Measurements from ENCODE around the gene STIM2. TPM values are rescaled to one million over a fixed set of nuclear protein-coding genes. Genes with fewer than 3 reads are reported as not detected.

STIM2 gene
- total RNA-seq, 1 donor from 2014 or later: 36.7 TPM

DNA sequence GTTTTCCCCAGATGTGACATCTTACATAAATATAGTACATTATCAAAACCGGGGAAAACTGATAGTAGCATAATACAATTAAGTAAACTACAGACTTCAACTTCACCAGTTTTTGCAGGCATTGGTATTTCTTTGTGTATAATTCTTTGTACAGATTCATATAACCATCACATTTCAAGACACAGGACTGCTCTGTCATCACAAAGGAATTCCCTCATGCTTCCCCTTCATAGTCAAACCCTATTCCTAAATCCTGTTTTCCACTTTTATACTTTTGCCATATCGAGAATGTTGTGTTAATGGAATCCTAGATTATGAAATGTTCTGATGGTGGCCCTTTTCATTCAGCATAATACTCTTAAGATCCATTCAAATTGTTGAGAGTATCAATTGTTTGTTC, 36.0 kb downstream of the STIM2 start:
- no peaks in the 10 kb centered on the region for H3K27me3 ChIP-seq
- no peaks in the 10 kb centered on the region for H3K9me3 ChIP-seq
- H3K4me1 ChIP-seq: peaks cover 11% of the 10 kb centered on the region
- intact Hi-C loops (cut with DNase I): no loop called here
- no peak for DNase-seq
- no peak overlapping the region for H3K4me3 ChIP-seq
- no peak for ATAC-seq
- H3K36me3 ChIP-seq: no peaks in the 10 kb centered on the region
- no peak overlapping the region for H3K27ac ChIP-seq
- TF ChIP-seq, protein P1, sequence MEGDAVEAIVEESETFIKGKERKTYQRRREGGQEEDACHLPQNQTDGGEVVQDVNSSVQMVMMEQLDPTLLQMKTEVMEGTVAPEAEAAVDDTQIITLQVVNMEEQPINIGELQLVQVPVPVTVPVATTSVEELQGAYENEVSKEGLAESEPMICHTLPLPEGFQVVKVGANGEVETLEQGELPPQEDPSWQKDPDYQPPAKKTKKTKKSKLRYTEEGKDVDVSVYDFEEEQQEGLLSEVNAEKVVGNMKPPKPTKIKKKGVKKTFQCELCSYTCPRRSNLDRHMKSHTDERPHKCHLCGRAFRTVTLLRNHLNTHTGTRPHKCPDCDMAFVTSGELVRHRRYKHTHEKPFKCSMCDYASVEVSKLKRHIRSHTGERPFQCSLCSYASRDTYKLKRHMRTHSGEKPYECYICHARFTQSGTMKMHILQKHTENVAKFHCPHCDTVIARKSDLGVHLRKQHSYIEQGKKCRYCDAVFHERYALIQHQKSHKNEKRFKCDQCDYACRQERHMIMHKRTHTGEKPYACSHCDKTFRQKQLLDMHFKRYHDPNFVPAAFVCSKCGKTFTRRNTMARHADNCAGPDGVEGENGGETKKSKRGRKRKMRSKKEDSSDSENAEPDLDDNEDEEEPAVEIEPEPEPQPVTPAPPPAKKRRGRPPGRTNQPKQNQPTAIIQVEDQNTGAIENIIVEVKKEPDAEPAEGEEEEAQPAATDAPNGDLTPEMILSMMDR (IDR thresholded peaks at IDR 0.05): no peak

DNA sequence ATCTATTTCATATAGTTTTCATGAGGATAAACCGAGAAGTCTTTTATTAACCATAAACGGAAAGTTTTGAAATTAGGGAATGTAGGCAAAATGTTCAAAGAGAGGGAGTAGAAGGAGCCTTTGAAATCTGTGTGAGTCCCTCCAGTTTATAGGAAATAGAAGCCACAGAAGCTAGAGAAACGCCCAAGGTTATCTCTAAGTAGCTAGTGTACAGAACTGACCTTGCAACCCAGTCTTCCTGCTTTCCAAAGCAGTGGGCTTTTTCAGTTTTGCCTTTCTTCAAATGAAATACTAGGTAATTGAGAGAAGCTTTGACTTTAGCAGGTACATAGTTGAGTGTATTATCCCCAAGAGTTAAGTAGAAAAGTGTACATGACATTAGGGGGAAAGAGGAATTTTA, 39.4 kb downstream of the STIM2 start:
- intact Hi-C loops (cut with DNase I): no loop called here
- ATAC-seq (peak; percentile 46), DNase-seq (no peak)
- Histone ChIP-seq H3K27me3 (no peaks in the 10 kb centered on the region), H3K9me3 (no peaks in the 10 kb centered on the region), H3K4me1 (peaks cover 11% of the 10 kb centered on the region), H3K27ac (no peak overlapping the region), H3K36me3 (no peaks in the 10 kb centered on the region), H3K4me3 (no peak overlapping the region)
- TF ChIP-seq, protein P1 (IDR thresholded peaks at IDR 0.05): no peak

DNA sequence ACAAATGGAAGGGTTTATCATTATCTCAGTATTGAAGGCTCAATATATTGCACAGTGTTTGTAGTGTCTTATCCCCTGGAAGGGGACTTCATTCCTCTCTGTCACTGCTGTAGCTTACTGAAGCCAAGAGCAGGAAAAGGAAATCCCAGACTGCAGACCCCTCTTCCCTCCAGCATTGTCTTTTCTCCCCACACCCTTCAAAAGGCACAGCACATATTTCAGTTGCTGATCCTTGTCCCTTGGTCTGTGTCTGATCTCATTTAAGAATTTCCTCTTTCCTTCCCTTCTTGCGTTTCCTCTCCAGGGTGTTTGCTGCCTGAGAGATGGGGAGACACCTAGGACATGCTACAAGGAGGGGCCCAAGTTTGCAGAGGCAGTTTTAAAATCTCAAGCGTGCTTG, 40.1 kb downstream of the STIM2 start:
- Histone ChIP-seq H3K36me3 (no peaks in the 10 kb centered on the region), H3K9me3 (no peaks in the 10 kb centered on the region), H3K27ac (no peak overlapping the region), H3K4me1 (peaks cover 11% of the 10 kb centered on the region), H3K27me3 (no peaks in the 10 kb centered on the region), H3K4me3 (no peak overlapping the region)
- ATAC-seq (no peak), DNase-seq (no peak)
- intact Hi-C loops (cut with DNase I): no loop called here
- TF ChIP-seq, protein P1 (IDR thresholded peaks at IDR 0.05): no peak

DNA sequence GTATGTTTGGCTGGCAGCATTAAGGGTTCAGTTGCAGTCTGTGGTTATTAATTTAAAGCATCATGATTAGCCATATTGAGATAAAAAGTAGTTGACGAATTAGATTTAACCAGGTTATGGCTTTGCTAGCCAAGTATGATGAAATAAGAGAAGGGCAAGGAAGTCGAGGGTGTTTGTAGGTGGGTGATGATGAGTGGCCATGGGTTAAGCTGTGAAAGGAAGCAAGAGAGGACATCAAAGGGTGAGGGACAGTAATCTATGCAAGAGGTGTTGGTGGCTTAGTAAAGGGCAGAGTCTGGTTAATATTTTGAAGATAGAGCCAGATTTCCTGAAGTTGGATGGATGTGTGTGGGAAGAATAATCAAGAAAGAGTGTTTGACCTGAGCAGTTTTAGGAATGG, 44.5 kb downstream of the STIM2 start:
- TF ChIP-seq, protein P1 (IDR thresholded peaks at IDR 0.05): no peak
- ATAC-seq: peak; percentile 27
- Histone ChIP-seq H3K36me3 (no peaks in the 10 kb centered on the region), H3K4me1 (peaks cover 18% of the 10 kb centered on the region), H3K9me3 (no peaks in the 10 kb centered on the region), H3K4me3 (no peak overlapping the region), H3K27ac (no peak overlapping the region), H3K27me3 (no peaks in the 10 kb centered on the region)
- intact Hi-C loops (cut with DNase I): no loop called here
- DNase-seq: no peak

DNA sequence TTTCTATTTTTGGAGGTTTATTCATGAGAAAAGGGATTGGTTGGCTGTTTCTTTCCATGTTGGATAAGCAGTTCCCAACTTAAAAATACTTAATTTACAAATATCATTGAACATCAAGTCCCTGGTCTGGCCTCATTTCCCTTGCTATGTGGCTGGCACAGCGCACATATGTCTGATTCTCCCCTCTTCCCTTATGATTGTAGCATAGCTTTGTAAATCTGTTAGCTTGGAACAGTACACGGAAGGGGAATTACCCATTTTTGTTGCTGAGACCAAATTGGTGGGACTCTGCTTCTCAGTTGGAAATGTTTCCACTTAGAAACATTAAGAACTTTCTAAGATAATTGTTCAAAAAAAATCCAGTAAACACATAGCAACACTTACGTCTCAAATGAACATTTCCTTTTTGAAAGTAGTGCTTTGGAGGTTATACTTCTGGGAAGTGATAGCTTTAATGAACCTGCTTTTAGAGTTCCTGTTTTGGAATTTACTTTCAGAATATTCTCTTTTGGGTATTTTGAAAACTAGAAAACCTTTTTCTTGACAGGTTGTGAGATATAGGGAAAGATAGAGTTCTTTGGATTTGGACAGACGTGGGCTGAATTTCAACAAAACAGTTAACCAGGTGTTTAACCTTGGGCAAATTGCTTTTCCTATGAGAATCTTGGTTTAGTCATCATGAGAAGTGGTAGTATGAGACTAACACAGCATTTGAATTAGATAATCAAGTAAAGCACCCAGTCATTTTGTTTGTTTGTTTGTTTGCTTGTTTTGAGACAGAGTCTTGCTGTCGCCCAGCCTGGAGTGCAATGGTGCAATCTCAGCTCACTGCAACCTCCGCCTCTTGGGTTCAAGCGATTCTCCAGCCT, 47.3 kb downstream of the STIM2 start:
- intact Hi-C loops (cut with DNase I): no loop called here
- H3K4me1 ChIP-seq: peaks cover 21% of the 10 kb centered on the region
- H3K36me3 ChIP-seq: no peaks in the 10 kb centered on the region
- H3K4me3 ChIP-seq: no peak overlapping the region
- H3K9me3 ChIP-seq: no peaks in the 10 kb centered on the region
- H3K27ac ChIP-seq: no peak overlapping the region
- TF ChIP-seq, protein P1 (IDR thresholded peaks at IDR 0.05): no peak
- ATAC-seq: no peak
- no peaks in the 10 kb centered on the region for H3K27me3 ChIP-seq
- DNase-seq: no peak
